Osteocyte (in vitro differentiated cells): ENCODE results near the gene PCDHA8. TPM values are rescaled to one million over a fixed set of nuclear protein-coding genes. Genes with fewer than 3 reads are reported as not detected.
"Not testable (repeated sequence)": the region's sequence is repeated elsewhere in the genome, so short reads cannot be mapped to it uniquely, and the experiment has no call there.

Experiments
- DNase-seq: peaks from one replicate; pipeline ENCODE4 v3.0.0; 2021; ENCODE audit warnings: mixed read lengths; ENCODE audit not compliant: unreplicated experiment; ENCODE audit errors: extremely low spot score
- H3K27ac Mint-ChIP-seq: one replicate; pipeline ENCODE4 v1.8.0; 2021; ENCODE audit warnings: mild to moderate bottlenecking, mixed read lengths; ENCODE audit not compliant: unreplicated experiment
- H3K27me3 Mint-ChIP-seq: one replicate; pipeline ENCODE4 v1.8.0; 2021; ENCODE audit warnings: mixed read lengths; ENCODE audit not compliant: unreplicated experiment
- H3K36me3 Mint-ChIP-seq: one replicate; pipeline ENCODE4 v1.8.0; 2021; ENCODE audit warnings: mixed read lengths; ENCODE audit not compliant: unreplicated experiment
- H3K4me1 Mint-ChIP-seq: one replicate; pipeline ENCODE4 v1.8.0; 2021; ENCODE audit warnings: mixed read lengths; ENCODE audit not compliant: unreplicated experiment
- H3K4me3 Mint-ChIP-seq: one replicate; pipeline ENCODE4 v1.8.0; 2021; ENCODE audit warnings: mild to moderate bottlenecking, moderate library complexity, mixed read lengths; ENCODE audit not compliant: unreplicated experiment
- H3K9me3 Mint-ChIP-seq: one replicate; pipeline ENCODE4 v1.8.0; 2021; ENCODE audit warnings: mixed read lengths; ENCODE audit not compliant: unreplicated experiment
- total RNA-seq: library from RNA; stranded (reverse); gene quantifications from 2 replicates; pipeline ENCODE4 v1.2.1, GENCODE V29; 2021
- TF ChIP-seq, protein P1 (sequence below): fragments of 200-600 bp; sonication (generic); IDR thresholded peaks from 2 replicates; pipeline ENCODE4 v1.5.0; 2021; ENCODE audit warnings: antibody characterized with exemption, mild to moderate bottlenecking, moderate library complexity

The PCDHA8 gene
- total RNA-seq, 1 donor from 2014 or later: 2.0 TPM

- H3K4me1 Mint-ChIP-seq: peaks cover 5% of the 10 kb centered on the region
- H3K27ac Mint-ChIP-seq: no peak overlapping the region
- no peaks in the 10 kb centered on the region for H3K9me3 Mint-ChIP-seq
Observed at GRCh38 chr5:140823475-140823874, 17.5 kb upstream of the PCDHA8 start.

DNA sequence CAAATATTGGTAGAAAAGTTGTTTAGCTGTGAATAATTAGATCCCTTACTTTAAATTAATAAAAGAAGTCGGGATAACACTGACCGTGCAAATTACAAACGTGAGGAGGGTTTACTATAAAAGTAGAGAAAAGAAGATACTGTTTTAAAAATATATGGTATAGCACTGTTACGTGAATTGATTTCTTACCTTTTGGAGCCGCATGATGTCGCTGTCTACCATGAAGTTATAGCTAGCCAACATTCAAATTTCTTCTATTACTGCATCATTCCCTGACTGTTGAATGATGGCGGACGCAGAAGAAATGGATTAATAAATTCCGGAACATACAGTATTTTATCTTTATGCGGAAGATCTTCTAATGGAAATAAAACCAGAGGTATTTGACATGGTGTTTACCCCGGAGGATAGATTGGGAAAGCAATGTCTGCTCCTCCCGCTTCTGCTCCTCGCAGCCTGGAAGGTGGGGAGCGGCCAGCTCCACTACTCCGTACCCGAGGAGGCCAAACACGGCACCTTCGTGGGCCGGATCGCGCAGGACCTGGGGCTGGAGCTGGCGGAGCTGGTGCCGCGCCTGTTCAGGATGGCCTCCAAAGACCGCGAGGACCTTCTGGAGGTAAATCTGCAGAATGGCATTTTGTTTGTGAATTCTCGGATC lies 13.2 kb upstream of the PCDHA8 start, which contains the start of gene PCDHA6:
PCDHA6 (plus strand) TSS at position 257 of the 658 bp plus-strand sequence; CDS start at position 389, 132 bp downstream.
- no peaks in the 10 kb centered on the region for H3K27me3 Mint-ChIP-seq
- TF ChIP-seq, protein P1, sequence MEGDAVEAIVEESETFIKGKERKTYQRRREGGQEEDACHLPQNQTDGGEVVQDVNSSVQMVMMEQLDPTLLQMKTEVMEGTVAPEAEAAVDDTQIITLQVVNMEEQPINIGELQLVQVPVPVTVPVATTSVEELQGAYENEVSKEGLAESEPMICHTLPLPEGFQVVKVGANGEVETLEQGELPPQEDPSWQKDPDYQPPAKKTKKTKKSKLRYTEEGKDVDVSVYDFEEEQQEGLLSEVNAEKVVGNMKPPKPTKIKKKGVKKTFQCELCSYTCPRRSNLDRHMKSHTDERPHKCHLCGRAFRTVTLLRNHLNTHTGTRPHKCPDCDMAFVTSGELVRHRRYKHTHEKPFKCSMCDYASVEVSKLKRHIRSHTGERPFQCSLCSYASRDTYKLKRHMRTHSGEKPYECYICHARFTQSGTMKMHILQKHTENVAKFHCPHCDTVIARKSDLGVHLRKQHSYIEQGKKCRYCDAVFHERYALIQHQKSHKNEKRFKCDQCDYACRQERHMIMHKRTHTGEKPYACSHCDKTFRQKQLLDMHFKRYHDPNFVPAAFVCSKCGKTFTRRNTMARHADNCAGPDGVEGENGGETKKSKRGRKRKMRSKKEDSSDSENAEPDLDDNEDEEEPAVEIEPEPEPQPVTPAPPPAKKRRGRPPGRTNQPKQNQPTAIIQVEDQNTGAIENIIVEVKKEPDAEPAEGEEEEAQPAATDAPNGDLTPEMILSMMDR: peak; percentile 63
- peaks cover 21% of the 10 kb centered on the region for H3K36me3 Mint-ChIP-seq
- DNase-seq: no peak
- H3K27ac Mint-ChIP-seq: peak within 1 kb of the TSS; percentile 89
- peaks cover 14% of the 10 kb centered on the region for H3K4me1 Mint-ChIP-seq
- H3K4me3 Mint-ChIP-seq: peak within 1 kb of the TSS; percentile 87
- H3K9me3 Mint-ChIP-seq: peaks cover 11% of the 10 kb centered on the region

More at GRCh38 chr5:140823475-140823874, 17.5 kb upstream of the PCDHA8 start:
- Mint-ChIP-seq H3K27me3 (no peaks in the 10 kb centered on the region), H3K4me3 (no peak overlapping the region), H3K36me3 (peaks cover 12% of the 10 kb centered on the region)
- TF ChIP-seq, protein P1: no peak
- no peak for DNase-seq

DNA sequence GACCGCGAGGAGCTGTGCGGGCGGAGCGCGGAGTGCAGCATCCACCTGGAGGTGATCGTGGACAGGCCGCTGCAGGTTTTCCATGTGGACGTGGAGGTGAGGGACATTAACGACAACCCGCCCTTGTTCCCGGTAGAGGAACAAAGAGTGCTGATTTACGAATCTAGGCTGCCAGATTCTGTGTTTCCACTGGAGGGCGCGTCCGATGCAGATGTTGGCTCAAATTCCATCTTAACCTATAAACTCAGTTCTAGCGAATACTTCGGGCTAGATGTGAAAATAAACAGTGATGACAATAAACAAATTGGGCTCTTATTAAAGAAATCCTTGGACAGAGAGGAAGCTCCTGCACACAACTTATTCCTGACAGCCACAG lies 12.6 kb upstream of the PCDHA8 start:
- Mint-ChIP-seq H3K4me1 (peaks cover 14% of the 10 kb centered on the region), H3K27me3 (no peaks in the 10 kb centered on the region), H3K27ac (peak overlapping the region; percentile 89), H3K4me3 (peak overlapping the region; percentile 87), H3K36me3 (peaks cover 24% of the 10 kb centered on the region), H3K9me3 (peaks cover 14% of the 10 kb centered on the region)
- TF ChIP-seq, protein P1: peak; percentile 52
- DNase-seq: no peak

- H3K27me3 Mint-ChIP-seq, H3K4me3 Mint-ChIP-seq, H3K27ac Mint-ChIP-seq, DNase-seq: not testable (repeated sequence)
- Mint-ChIP-seq H3K9me3 (peaks cover 20% of the 10 kb centered on the region), H3K36me3 (peaks cover 27% of the 10 kb centered on the region), H3K4me1 (peaks cover 14% of the 10 kb centered on the region)
Observed at GRCh38 chr5:140829511-140830501, 11.2 kb upstream of the PCDHA8 start.

GRCh38 chr5:140833993-140834392 lies 7.0 kb upstream of the PCDHA8 start, which contains the start of gene PCDHA7:
PCDHA7 (plus strand) TSS chr5:140834269; CDS start chr5:140834384, 115 bp downstream.
- H3K4me1 Mint-ChIP-seq: peaks cover 6% of the 10 kb centered on the region
- H3K9me3 Mint-ChIP-seq: peaks cover 20% of the 10 kb centered on the region
- DNase-seq: no peak
- peaks cover 22% of the 10 kb centered on the region for H3K36me3 Mint-ChIP-seq
- no peak within 1 kb of the TSS for H3K27ac Mint-ChIP-seq
- no peaks in the 10 kb centered on the region for H3K27me3 Mint-ChIP-seq
- no peak within 1 kb of the TSS for H3K4me3 Mint-ChIP-seq
- TF ChIP-seq, protein P1: no peak

- not testable (repeated sequence) for H3K4me1 Mint-ChIP-seq, DNase-seq, H3K27ac Mint-ChIP-seq, H3K27me3 Mint-ChIP-seq, H3K4me3 Mint-ChIP-seq
- peaks cover 20% of the 10 kb centered on the region for H3K9me3 Mint-ChIP-seq
- H3K36me3 Mint-ChIP-seq: peaks cover 22% of the 10 kb centered on the region
Observed at GRCh38 chr5:140834439-140835008, 6.5 kb upstream of the PCDHA8 start.
